Psoas muscle (tissue), 8 donors: ENCODE measurements around the gene SPDYA. TPM values are rescaled to one million over a fixed set of nuclear protein-coding genes. Genes with fewer than 3 reads are reported as not detected.

ENCODE experiments used
- ATAC-seq, 4 donors: fragments of 200-7000 bp; cut with Tn5 transposase; one replicate each; pipeline ENCODE4 v1.9.1; 2020; ENCODE audit warnings: moderate library complexity in 3 of 4, mild to moderate bottlenecking in 2 of 4
- DNase-seq, 2 donors: peaks; one replicate each; pipeline ENCODE4 v3.0.0-alpha.2; 2020
- H3K27ac ChIP-seq: fragments of 200-600 bp; one replicate; pipeline ENCODE4 v1.8.0; 2022
- H3K27me3 ChIP-seq, 3 donors: fragments of 200-600 bp in 1 of 3; one replicate each; pipeline versions ENCODE4 v1.6.1 to v1.8.0; 2013 to 2022; ENCODE audit warnings: low read length in 2 of 3, mild to moderate bottlenecking in 2 of 3, moderate library complexity in 1 of 3; ENCODE audit not compliant: insufficient read depth in 3 of 3
- H3K36me3 ChIP-seq, 2 donors: fragments of 200-600 bp in 1 of 2; one replicate each; pipeline versions ENCODE4 v1.6.1 to v1.8.0; 2013 to 2022; ENCODE audit warnings: low read depth in 1 of 2, mild to moderate bottlenecking in 1 of 2, moderate library complexity in 1 of 2; ENCODE audit not compliant: insufficient read depth in 1 of 2
- H3K4me1 ChIP-seq: fragments of 200-600 bp; one replicate; pipeline ENCODE4 v1.8.0; 2022
- H3K4me3 ChIP-seq: fragments of 200-600 bp; one replicate; pipeline ENCODE4 v1.8.0; 2022; ENCODE audit warnings: mild to moderate bottlenecking
- H3K9me3 ChIP-seq: fragments of 200-600 bp; one replicate; pipeline ENCODE4 v1.8.0; 2022
- CTCF ChIP-seq: fragments of 200-600 bp; IDR thresholded peaks from one replicate; pipeline ENCODE4 v1.8.0; 2022; ENCODE audit warnings: antibody characterized with exemption
- WGBS, 3 donors: extraction: QIAGEN DNeasy Blood & Tissue Kit; methylation state at CpG; one replicate each; pipeline versions ENCODE4 v1.1.6 to v1.1.7; 2013; 5-methylcytosine and 5-hydroxymethylcytosine counted together
- intact Hi-C, 2 donors: fragments of 100-400 bp; cut with DNase I; formaldehyde crosslinking; loops; one replicate each; pipeline versions ENCODE4 v1.11.0 to v1.14.2; 2022
- polyA plus RNA-seq, 3 donors: library from polyadenylated mRNA; stranded (reverse); fragments of 200-250 nt; gene quantifications; one replicate each; pipeline ENCODE4 v1.2.3, GENCODE V29; 2013
- total RNA-seq, 4 donors: library from RNA; stranded (reverse); fragmentation: NEBNext Ultra II Directional in 2 of 4; extraction: Animal tissue kit (Norgen Biotek cat#: 25700) in 2 of 4; gene quantifications; one replicate each; pipeline versions ENCODE4 v1.2.1 to v1.2.4, GENCODE V29; 2021 to 2023
- donor health status: healthy with polysubstance abuse.
- donor health status: DM: no; HTN: no; CAD: no; lungs with moderate emphysema.
- donor health status: Bipolar disorder and iron deficiency.
- donor health status: healthy.
- donor health status: DM: yes; HTN: yes; CAD: no.
- donor health status: DM: no; HTN: no; CAD: no.
- donor health status: DM: no; HTN: no; CAD: no.
- donor health status: DM: yes; HTN: yes; CAD: no.

Gene SPDYA
- total and polyA plus RNA-seq, 7 donors = 0.07 to 0.61 (median 0.27) TPM; not detected in 1

GRCh38 chr2:28767337-28767736 lies 43.3 kb upstream of the SPDYA start:
- Histone ChIP-seq H3K36me3 (no peaks in the 10 kb centered on the region), H3K27ac (peak overlapping the region; percentile 39), H3K27me3 (no peaks in the 10 kb centered on the region), H3K4me1 (peaks cover 76% of the 10 kb centered on the region), H3K9me3 (no peaks in the 10 kb centered on the region), H3K4me3 (no peak overlapping the region)
- DNase-seq = no peak
- TF ChIP-seq CTCF = no peak
- no peak for ATAC-seq
- intact Hi-C loops = no loop called here
- 32 to 58% (median 36%) methylated on average over 3 of the region's 3 CpGs for WGBS, 3 donors

GRCh38 chr2:28768422-28768821 lies 42.2 kb upstream of the SPDYA start:
- ATAC-seq (no peak), DNase-seq (no peak)
- Histone ChIP-seq H3K36me3 (no peaks in the 10 kb centered on the region), H3K27ac (peak overlapping the region; percentile 39), H3K4me1 (peaks cover 76% of the 10 kb centered on the region), H3K27me3 (no peaks in the 10 kb centered on the region), H3K4me3 (no peak overlapping the region), H3K9me3 (no peaks in the 10 kb centered on the region)
- no peak for TF ChIP-seq CTCF
- intact Hi-C loops = no loop called here

GRCh38 chr2:28768952-28769351 lies 41.7 kb upstream of the SPDYA start:
- TF ChIP-seq CTCF = no peak
- ATAC-seq (no peak), DNase-seq (no peak)
- no peaks in the 10 kb centered on the region for H3K36me3 ChIP-seq
- WGBS, 3 donors = 91 to 95% (median 95%) methylated on average over 5 of the region's 5 CpGs
- peaks cover 80% of the 10 kb centered on the region for H3K4me1 ChIP-seq
- no peaks in the 10 kb centered on the region for H3K9me3 ChIP-seq
- intact Hi-C loops = no loop called here
- H3K27ac ChIP-seq = no peak overlapping the region
- no peak overlapping the region for H3K4me3 ChIP-seq
- H3K27me3 ChIP-seq = no peaks in the 10 kb centered on the region

GRCh38 chr2:28772351-28772750 lies 38.3 kb upstream of the SPDYA start:
- TF ChIP-seq CTCF = no peak
- H3K9me3 ChIP-seq = no peaks in the 10 kb centered on the region
- H3K27me3 ChIP-seq = no peaks in the 10 kb centered on the region
- intact Hi-C loops = no loop called here
- DNase-seq = no peak
- peak overlapping the region; percentile 68 for H3K27ac ChIP-seq
- ATAC-seq = no peak
- no peak overlapping the region for H3K4me3 ChIP-seq
- H3K36me3 ChIP-seq = peaks cover 0 to 9% of the 10 kb centered on the region in 2 donors
- WGBS, 3 donors = 66 to 77% (median 67%) methylated on average over 2 of the region's 2 CpGs
- peaks cover 89% of the 10 kb centered on the region for H3K4me1 ChIP-seq

GRCh38 chr2:28776471-28776870 lies 34.2 kb upstream of the SPDYA start:
- WGBS, 3 donors = 42 to 63% (median 46%) methylated on average over 6 of the region's 6 CpGs
- Histone ChIP-seq H3K27me3 (no peaks in the 10 kb centered on the region), H3K4me1 (peaks cover 82% of the 10 kb centered on the region), H3K9me3 (no peaks in the 10 kb centered on the region), H3K36me3 (peaks cover 0 to 50% of the 10 kb centered on the region in 2 donors), H3K4me3 (no peak overlapping the region), H3K27ac (peak overlapping the region; percentile 85)
- DNase-seq (no peak), ATAC-seq (no peak)
- intact Hi-C loops = no loop called here
- TF ChIP-seq CTCF = no peak
